IMR-90 (cell line): ENCODE measurements around the gene ENTPD1.

Experiments used
- CEBPB ChIP-seq: IDR thresholded peaks from 2 replicates; pipeline ENCODE4 v1.6.1; 2012; ENCODE audit warnings: low read depth, low read length, improper control_type of control experiment
- CHD1 ChIP-seq: IDR thresholded peaks from 2 replicates; pipeline ENCODE4 v1.6.1; 2012; ENCODE audit warnings: low read depth, low read length, improper control_type of control experiment
- FOS ChIP-seq: fragments of 150-350 bp; IDR thresholded peaks from 2 replicates; pipeline ENCODE4 v1.6.1; 2016; ENCODE audit warnings: low read depth, low read length
- MAFK ChIP-seq: IDR thresholded peaks from 2 replicates; pipeline ENCODE4 v1.6.1; 2012; ENCODE audit warnings: low read depth, low read length, improper control_type of control experiment
- MXI1 ChIP-seq: IDR thresholded peaks from 2 replicates; pipeline ENCODE4 v1.6.1; 2012; ENCODE audit warnings: low read depth, mild to moderate bottlenecking, low read length, moderate library complexity, borderline replicate concordance
- NFE2L2 ChIP-seq: fragments of 150-350 bp; IDR thresholded peaks from 2 replicates; pipeline ENCODE4 v1.6.1; 2016; ENCODE audit warnings: low read depth, mild to moderate bottlenecking, low read length
- POLR2A ChIP-seq: IDR thresholded peaks from 2 replicates; pipeline ENCODE4 v1.6.1; 2012; ENCODE audit warnings: mild to moderate bottlenecking, low read depth, low read length
- RFX5 ChIP-seq: IDR thresholded peaks from 2 replicates; pipeline ENCODE4 v1.8.0; 2012; ENCODE audit warnings: low read depth, mild to moderate bottlenecking, low read length, moderate library complexity
- SMC3 ChIP-seq: fragments of 150-350 bp; IDR thresholded peaks from 2 replicates; pipeline ENCODE4 v1.6.1; 2016; ENCODE audit warnings: low read depth, mild to moderate bottlenecking, antibody characterized with exemption, low read length, moderate library complexity
- TF ChIP-seq, protein P1 (sequence below): fragments of 150-350 bp; IDR thresholded peaks from 2 replicates; pipeline ENCODE4 v1.6.1; 2016; ENCODE audit warnings: low read depth, mild to moderate bottlenecking, low read length, moderate library complexity, borderline replicate concordance
- TF ChIP-seq, protein P2 (sequence below): conservative IDR thresholded peaks from 2 replicates; pipeline ENCODE4 v1.5.1; 2012; ENCODE audit warnings: mild to moderate bottlenecking, low read depth, low read length, improper control_type of control experiment
- TF ChIP-seq, protein P3 (sequence below): fragments of 150-350 bp; IDR thresholded peaks from 2 replicates; pipeline ENCODE4 v1.6.1; 2017; ENCODE audit warnings: mild to moderate bottlenecking, antibody characterized with exemption, low read length, low read depth

DNA sequence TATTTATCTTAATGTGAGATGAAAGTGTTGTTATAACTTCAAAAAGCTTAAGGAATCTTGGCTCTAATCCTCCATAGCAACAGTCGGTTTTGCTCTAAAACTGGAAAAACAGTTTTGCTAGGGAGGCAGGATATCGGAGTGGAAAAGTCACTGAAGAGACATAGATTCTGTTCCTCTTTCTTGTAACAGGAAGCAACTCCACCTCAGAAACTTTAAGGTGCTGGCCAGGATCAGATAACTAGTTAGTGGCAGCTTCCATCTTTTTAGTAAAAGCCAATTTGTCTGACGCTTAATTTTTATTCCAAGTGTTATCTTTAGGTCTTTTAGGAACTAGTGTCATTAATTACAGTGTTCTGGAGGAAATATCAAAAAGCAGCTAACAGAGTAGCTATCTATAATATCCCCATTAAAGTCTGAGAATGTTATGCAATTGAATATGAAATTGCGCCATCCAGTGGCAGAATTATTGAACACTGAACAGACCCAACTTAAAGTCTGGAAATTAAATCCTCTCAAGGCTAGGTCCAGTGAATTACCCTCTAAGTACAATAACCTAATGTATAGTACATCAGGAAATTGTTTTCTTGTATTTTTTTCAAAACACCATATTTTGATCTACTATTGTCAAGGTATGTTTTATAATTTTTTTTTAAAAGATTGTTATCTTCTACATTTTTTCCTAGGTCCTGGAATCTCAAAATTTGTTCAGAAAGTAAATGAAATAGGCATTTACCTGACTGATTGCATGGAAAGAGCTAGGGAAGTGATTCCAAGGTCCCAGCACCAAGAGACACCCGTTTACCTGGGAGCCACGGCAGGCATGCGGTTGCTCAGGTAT lies 85.9 kb downstream of the ENTPD1 start:
- TF ChIP-seq, protein P1, sequence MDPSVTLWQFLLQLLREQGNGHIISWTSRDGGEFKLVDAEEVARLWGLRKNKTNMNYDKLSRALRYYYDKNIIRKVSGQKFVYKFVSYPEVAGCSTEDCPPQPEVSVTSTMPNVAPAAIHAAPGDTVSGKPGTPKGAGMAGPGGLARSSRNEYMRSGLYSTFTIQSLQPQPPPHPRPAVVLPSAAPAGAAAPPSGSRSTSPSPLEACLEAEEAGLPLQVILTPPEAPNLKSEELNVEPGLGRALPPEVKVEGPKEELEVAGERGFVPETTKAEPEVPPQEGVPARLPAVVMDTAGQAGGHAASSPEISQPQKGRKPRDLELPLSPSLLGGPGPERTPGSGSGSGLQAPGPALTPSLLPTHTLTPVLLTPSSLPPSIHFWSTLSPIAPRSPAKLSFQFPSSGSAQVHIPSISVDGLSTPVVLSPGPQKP: no peak
- TF ChIP-seq POLR2A (no peak), SMC3 (peak; percentile 80), CHD1 (no peak), MAFK (no peak), RFX5 (no peak), FOS (no peak), NFE2L2 (no peak), MXI1 (no peak), CEBPB (peak; percentile 89)
- TF ChIP-seq, protein P2, sequence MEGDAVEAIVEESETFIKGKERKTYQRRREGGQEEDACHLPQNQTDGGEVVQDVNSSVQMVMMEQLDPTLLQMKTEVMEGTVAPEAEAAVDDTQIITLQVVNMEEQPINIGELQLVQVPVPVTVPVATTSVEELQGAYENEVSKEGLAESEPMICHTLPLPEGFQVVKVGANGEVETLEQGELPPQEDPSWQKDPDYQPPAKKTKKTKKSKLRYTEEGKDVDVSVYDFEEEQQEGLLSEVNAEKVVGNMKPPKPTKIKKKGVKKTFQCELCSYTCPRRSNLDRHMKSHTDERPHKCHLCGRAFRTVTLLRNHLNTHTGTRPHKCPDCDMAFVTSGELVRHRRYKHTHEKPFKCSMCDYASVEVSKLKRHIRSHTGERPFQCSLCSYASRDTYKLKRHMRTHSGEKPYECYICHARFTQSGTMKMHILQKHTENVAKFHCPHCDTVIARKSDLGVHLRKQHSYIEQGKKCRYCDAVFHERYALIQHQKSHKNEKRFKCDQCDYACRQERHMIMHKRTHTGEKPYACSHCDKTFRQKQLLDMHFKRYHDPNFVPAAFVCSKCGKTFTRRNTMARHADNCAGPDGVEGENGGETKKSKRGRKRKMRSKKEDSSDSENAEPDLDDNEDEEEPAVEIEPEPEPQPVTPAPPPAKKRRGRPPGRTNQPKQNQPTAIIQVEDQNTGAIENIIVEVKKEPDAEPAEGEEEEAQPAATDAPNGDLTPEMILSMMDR: peak; percentile 80
- TF ChIP-seq, protein P3, sequence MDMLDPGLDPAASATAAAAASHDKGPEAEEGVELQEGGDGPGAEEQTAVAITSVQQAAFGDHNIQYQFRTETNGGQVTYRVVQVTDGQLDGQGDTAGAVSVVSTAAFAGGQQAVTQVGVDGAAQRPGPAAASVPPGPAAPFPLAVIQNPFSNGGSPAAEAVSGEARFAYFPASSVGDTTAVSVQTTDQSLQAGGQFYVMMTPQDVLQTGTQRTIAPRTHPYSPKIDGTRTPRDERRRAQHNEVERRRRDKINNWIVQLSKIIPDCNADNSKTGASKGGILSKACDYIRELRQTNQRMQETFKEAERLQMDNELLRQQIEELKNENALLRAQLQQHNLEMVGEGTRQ: no peak
